ENCODE results near the gene MYPN.
"Not testable (repeated sequence)": the region's sequence is repeated elsewhere in the genome, so short reads cannot be mapped to it uniquely, and the experiment has no call there.

Gene MYPN

GRCh38 chr10:68137171-68137570, 27.9 kb downstream of the MYPN start:
- no peak for DNase-seq

GRCh38 chr10:68138526-68138925, 29.2 kb downstream of the MYPN start:
- no peak for DNase-seq

GRCh38 chr10:68139448-68140272, 30.4 kb downstream of the MYPN start:
- no peak for DNase-seq

- DNase-seq: no peak
Observed at GRCh38 chr10:68142761-68143160, 33.5 kb downstream of the MYPN start.

- no peak for DNase-seq
Observed at GRCh38 chr10:68144709-68145108, 35.4 kb downstream of the MYPN start.

GRCh38 chr10:68145705-68146104, 36.4 kb downstream of the MYPN start:
- no peak for DNase-seq

- no peak for DNase-seq
Observed at GRCh38 chr10:68146133-68146532, 36.8 kb downstream of the MYPN start.

GRCh38 chr10:68151453-68151852, 42.2 kb downstream of the MYPN start:
- no peak for DNase-seq

- no peak for DNase-seq
Observed at GRCh38 chr10:68153473-68154210, 44.4 kb downstream of the MYPN start.

- no peak for DNase-seq
Observed at GRCh38 chr10:68154211-68154497, 44.9 kb downstream of the MYPN start.

GRCh38 chr10:68155615-68156210, 46.4 kb downstream of the MYPN start:
- DNase-seq: no peak

GRCh38 chr10:68156373-68157185, 47.3 kb downstream of the MYPN start:
- peak; percentile 80 for DNase-seq

GRCh38 chr10:68157522-68157921, 48.2 kb downstream of the MYPN start:
- not testable (repeated sequence) for DNase-seq

- no peak for DNase-seq
Observed at GRCh38 chr10:68158031-68158430, 48.7 kb downstream of the MYPN start.

- no peak for DNase-seq
Observed at GRCh38 chr10:68163735-68164134, 54.4 kb downstream of the MYPN start.

- DNase-seq: no peak
Observed at GRCh38 chr10:68165643-68166042, 56.4 kb downstream of the MYPN start.

- no peak for DNase-seq
Observed at GRCh38 chr10:68166871-68167585, 57.7 kb downstream of the MYPN start.

- no peak for DNase-seq
Observed at GRCh38 chr10:68167586-68168189, 58.4 kb downstream of the MYPN start.

GRCh38 chr10:68171539-68172080, 62.3 kb downstream of the MYPN start:
- DNase-seq: no peak

GRCh38 chr10:68172324-68172723, 63.0 kb downstream of the MYPN start:
- no peak for DNase-seq

GRCh38 chr10:68175949-68176348, 66.7 kb downstream of the MYPN start:
- no peak for DNase-seq

- no peak for DNase-seq
Observed at GRCh38 chr10:68176797-68177196, 67.5 kb downstream of the MYPN start.

Data from activated effector memory CD4-positive, alpha-beta T cell treated with anti-CD3 and anti-CD28 coated beads, Interleukin-2, amount 50 U/mL, for 16 hours (primary cell).